Tibial nerve (tissue), 4 donors: ENCODE results near the gene SLAMF1. TPM values are rescaled to one million over a fixed set of nuclear protein-coding genes. Genes with fewer than 3 reads are reported as not detected.

ENCODE experiments used
- DNase-seq, 2 donors: peaks; one replicate each; pipeline ENCODE4 v3.0.0-alpha.2; 2019; ENCODE audit warnings: low spot score in 2 of 2
- H3K27ac ChIP-seq, 4 donors: fragments of 200-600 bp; sonication (generic) in 3 of 4; one replicate each; pipeline ENCODE4 v1.5.1; 2017 to 2019; ENCODE audit warnings: mild to moderate bottlenecking in 1 of 4
- H3K27me3 ChIP-seq, 2 donors: fragments of 200-600 bp; sonication (generic) in 1 of 2; one replicate each; pipeline versions ENCODE4 v1.5.1 to v1.6.0; 2017 to 2019
- H3K36me3 ChIP-seq, 3 donors: fragments of 200-600 bp; sonication (generic); one replicate each; pipeline ENCODE4 v1.5.1; 2018 to 2019
- H3K4me1 ChIP-seq, 4 donors: fragments of 200-600 bp; sonication (generic) in 3 of 4; one replicate each; pipeline ENCODE4 v1.5.1; 2017 to 2019
- H3K4me3 ChIP-seq, 4 donors: fragments of 200-600 bp; sonication (generic) in 3 of 4; one replicate each; pipeline ENCODE4 v1.5.1; 2017 to 2019; ENCODE audit warnings: mild to moderate bottlenecking in 1 of 4, moderate library complexity in 1 of 4
- H3K9me3 ChIP-seq, 4 donors: fragments of 200-600 bp; sonication (generic) in 3 of 4; one replicate each; pipeline ENCODE4 v1.5.1; 2017 to 2019
- EP300 ChIP-seq, 2 donors: sonication (generic); formaldehyde crosslinking; IDR thresholded peaks; one replicate each; pipeline ENCODE4 v1.6.1; 2017; ENCODE audit warnings: antibody characterized with exemption in 2 of 2, mild to moderate bottlenecking in 1 of 2
- POLR2A ChIP-seq, 2 donors: fragments of 450-650 bp; IDR thresholded peaks; one replicate each; pipeline ENCODE4 v1.6.1; 2017; ENCODE audit warnings: antibody characterized with exemption in 2 of 2, mild to moderate bottlenecking in 2 of 2, moderate library complexity in 2 of 2
- WGBS, 2 donors: methylation state at CpG; one replicate each; pipeline ENCODE4 v1.1.5; 2018; 5-methylcytosine and 5-hydroxymethylcytosine counted together
- total RNA-seq, 4 donors: library from RNA; depleted of rRNA; stranded (reverse); fragments of >200 nt; gene quantifications; one replicate each; pipeline ENCODE4 v1.1.0, GENCODE V29; 2016
- TF ChIP-seq, protein P1 (sequence below), 5 experiments: fragments of 200-600 bp in 3 of 5; fragments of 450-650 bp in 2 of 5; sonication (generic) in 3 of 5; IDR thresholded peaks; one replicate each; pipeline ENCODE4 v1.5.1; 2016 to 2019; ENCODE audit warnings: antibody characterized with exemption in 5 of 5, mild to moderate bottlenecking in 3 of 5, moderate library complexity in 2 of 5

The SLAMF1 gene
- total RNA-seq, 4 donors from 2014 or later, result 0.39 to 1.3 TPM; not detected in 2

DNA sequence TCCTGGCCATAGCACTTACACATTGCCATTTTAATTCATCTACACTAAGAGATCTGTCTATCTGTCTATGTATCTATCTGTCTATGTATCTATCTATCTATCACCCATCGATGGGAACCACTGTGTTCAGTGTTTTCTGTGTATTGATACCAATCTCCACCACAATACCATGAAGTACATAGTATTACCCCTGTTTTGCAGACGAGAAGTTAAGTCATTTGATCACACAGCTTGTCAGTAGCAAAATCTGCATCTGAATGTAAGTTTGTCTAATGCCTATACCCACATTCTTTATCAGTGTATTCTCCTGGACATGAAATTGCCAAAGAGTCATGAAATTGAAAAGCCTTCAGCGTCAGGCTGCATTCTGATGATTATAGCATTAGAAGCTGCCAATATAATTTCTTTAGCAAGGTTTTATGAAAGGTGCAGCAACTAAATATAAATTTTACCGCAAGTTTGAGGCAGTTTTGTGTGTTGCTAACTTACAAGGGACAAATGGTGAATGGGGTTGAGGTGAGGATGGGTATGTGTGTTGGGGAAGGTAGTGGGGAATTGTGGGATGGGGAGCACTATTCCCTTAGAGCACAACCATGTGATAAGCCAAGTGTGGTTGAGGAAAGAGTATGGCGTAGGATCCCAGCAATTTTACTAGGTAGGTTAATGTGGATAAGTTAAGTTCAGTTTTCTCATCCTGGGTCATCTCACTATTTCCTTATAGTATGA is 24.2 kb downstream of the SLAMF1 start:
- TF ChIP-seq POLR2A (IDR thresholded peaks at IDR 0.05) (no peak), EP300 (IDR thresholded peaks at IDR 0.05) (no peak)
- TF ChIP-seq, protein P1, sequence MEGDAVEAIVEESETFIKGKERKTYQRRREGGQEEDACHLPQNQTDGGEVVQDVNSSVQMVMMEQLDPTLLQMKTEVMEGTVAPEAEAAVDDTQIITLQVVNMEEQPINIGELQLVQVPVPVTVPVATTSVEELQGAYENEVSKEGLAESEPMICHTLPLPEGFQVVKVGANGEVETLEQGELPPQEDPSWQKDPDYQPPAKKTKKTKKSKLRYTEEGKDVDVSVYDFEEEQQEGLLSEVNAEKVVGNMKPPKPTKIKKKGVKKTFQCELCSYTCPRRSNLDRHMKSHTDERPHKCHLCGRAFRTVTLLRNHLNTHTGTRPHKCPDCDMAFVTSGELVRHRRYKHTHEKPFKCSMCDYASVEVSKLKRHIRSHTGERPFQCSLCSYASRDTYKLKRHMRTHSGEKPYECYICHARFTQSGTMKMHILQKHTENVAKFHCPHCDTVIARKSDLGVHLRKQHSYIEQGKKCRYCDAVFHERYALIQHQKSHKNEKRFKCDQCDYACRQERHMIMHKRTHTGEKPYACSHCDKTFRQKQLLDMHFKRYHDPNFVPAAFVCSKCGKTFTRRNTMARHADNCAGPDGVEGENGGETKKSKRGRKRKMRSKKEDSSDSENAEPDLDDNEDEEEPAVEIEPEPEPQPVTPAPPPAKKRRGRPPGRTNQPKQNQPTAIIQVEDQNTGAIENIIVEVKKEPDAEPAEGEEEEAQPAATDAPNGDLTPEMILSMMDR (IDR thresholded peaks at IDR 0.05), result no peak
- Histone ChIP-seq H3K27ac (no peak overlapping the region), H3K9me3 (no peaks in the 10 kb centered on the region), H3K4me1 (peaks cover 0 to 30% (median 7%) of the 10 kb centered on the region in 4 donors), H3K4me3 (no peak overlapping the region), H3K36me3 (no peaks in the 10 kb centered on the region), H3K27me3 (no peaks in the 10 kb centered on the region)
- WGBS, 2 donors, result 84 to 91% methylated on average over 5 of the region's 5 CpGs
- no peak for DNase-seq

DNA sequence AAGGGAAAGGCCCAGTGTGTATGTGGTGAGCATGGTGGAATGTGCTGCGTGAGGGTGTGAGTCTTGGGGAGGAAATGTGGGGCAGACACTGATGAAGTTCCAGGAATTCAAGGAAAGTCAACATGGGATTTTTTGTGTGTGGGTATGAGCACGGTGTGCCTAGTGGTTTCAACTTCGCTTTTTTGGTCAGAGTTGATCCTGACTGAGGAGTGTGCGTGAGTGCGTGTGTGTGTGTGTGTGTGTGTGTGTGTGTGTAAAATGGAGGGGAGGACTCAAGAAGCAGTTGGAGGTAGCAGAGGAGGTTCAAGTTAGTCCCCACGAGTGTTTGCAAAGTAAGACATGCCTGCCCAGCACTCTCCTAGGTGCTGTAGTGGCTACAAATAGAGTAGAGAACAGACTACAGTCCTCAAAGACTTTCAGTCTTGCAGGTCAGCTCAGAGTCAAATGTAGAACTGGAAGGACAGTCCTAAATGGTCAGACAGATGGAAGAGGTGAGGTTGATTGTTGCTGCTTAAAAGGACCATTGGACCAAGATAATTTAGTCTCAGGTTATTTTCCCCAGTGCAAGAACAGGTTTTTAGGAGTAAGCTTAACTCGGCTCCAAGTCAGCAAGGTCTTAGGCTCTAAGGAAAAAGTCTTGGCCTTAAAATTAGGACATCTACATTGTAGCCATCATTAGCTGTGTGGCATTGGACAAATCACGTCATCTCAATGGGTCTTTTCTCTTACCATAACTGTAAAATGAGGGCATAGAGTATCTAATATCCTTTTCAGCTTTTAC is 25.0 kb downstream of the SLAMF1 start:
- Histone ChIP-seq H3K27me3 (no peaks in the 10 kb centered on the region), H3K36me3 (no peaks in the 10 kb centered on the region), H3K4me1 (peaks cover 0 to 25% (median 7%) of the 10 kb centered on the region in 4 donors), H3K4me3 (no peak overlapping the region), H3K27ac (no peak overlapping the region), H3K9me3 (no peaks in the 10 kb centered on the region)
- TF ChIP-seq POLR2A (IDR thresholded peaks at IDR 0.05) (no peak), EP300 (IDR thresholded peaks at IDR 0.05) (no peak)
- TF ChIP-seq, protein P1 (IDR thresholded peaks at IDR 0.05), result no peak
- 69 to 76% methylated on average over 8 of the region's 8 CpGs for WGBS, 2 donors
- no peak for DNase-seq

DNA sequence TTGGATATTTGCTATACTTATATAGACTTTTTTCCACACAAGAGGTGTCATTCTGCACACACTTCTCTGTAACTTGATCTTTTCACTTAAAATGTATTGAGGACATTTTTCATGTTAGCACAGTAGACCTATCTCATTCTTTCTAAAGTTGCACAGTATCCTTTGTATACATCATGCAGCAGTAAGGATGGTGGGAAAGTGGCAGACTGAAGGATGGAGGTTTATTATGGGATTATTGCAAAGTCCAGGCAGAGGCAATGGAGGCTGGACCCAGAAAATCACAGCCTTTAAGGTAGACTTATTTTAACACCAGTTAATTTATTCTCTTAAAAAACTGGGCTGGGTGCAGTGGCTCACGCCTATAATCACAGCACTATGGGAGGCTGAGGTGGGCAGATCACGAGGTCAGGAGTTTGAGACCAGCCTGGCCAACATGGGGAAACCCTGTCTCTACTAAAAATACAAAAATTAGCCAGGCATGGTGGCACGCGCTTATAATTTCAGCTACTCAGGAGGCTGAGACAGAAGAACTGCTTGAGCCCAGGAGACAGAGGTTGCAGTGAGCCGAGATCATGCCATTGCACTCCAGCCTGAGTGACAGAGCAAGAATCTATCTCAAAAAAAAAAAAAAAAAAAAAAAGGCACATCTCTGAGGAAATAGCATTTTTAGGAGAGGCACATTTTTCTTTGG is 25.8 kb downstream of the SLAMF1 start:
- DNase-seq, result no peak

DNA sequence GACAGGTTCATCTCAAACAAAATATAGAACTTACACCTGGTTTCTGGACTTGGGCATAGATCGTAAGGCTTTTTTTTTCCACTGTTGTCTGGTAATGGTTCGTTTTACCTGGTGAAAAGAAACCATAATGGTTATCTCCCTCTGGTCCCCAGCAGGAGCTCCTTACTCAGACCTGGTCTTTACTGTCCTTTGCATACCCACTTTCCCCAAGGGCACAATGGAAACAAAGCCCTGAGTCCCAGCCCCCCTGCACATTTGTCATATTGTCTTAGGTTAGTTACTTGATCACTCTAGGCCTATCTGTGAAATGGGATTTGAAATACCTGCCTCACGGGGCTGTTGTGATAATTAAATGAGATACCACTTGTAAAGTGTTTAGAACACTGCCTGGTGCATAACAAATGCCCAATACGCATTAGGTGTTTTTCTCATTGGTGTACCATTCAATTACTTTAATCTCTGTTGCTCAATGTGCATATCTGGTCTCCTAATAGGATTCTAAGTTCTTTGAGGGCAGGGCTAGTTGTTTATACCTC is 27.0 kb downstream of the SLAMF1 start:
- 91 to 95% methylated on average over 4 of the region's 4 CpGs for whole genome bisulfite sequencing, 2 donors
- Histone ChIP-seq H3K4me3 (no peak overlapping the region), H3K36me3 (no peaks in the 10 kb centered on the region), H3K27me3 (no peaks in the 10 kb centered on the region), H3K9me3 (no peaks in the 10 kb centered on the region), H3K4me1 (peaks cover 0 to 21% (median 7%) of the 10 kb centered on the region in 4 donors), H3K27ac (no peak overlapping the region)
- no peak for DNase-seq
- TF ChIP-seq POLR2A (IDR thresholded peaks at IDR 0.05) (no peak), EP300 (IDR thresholded peaks at IDR 0.05) (no peak)
- TF ChIP-seq, protein P1 (IDR thresholded peaks at IDR 0.05), result no peak

More for the DNA sequence above, 25.8 kb downstream of the SLAMF1 start:
- 83 to 89% methylated on average over 5 of the region's 5 CpGs for WGBS, 2 donors
- H3K4me1 ChIP-seq, result peaks cover 0 to 21% (median 7%) of the 10 kb centered on the region in 4 donors
- H3K9me3 ChIP-seq, result no peaks in the 10 kb centered on the region
- no peaks in the 10 kb centered on the region for H3K36me3 ChIP-seq
- no peaks in the 10 kb centered on the region for H3K27me3 ChIP-seq
- no peak overlapping the region for H3K27ac ChIP-seq
- H3K4me3 ChIP-seq, result no peak overlapping the region
- no peak for TF ChIP-seq EP300 (IDR thresholded peaks at IDR 0.05)
- TF ChIP-seq, protein P1 (IDR thresholded peaks at IDR 0.05), result no peak
